NCI-H226 (cell line): Measurements from ENCODE around the gene ZNF583.

Experiments
- DNase-seq: peaks from one replicate; pipeline ENCODE4 v3.0.0-alpha.2; 2015

The ZNF583 gene

GRCh38 chr19:56403764-56404704 lies at the start of gene ZNF583:
Gene ZNF583, plus strand, starts transcription at chr19:56404332. Its CDS starts 2,783 bp downstream, at chr19:56407115.
- DNase-seq = peak; percentile 98

- no peak for DNase-seq
Observed at GRCh38 chr19:56355517-56355916, 48.6 kb upstream of the ZNF583 start.

- no peak for DNase-seq
Observed at GRCh38 chr19:56356944-56357343, 47.2 kb upstream of the ZNF583 start.

GRCh38 chr19:56360841-56361240 lies 43.3 kb upstream of the ZNF583 start:
- DNase-seq = no peak

- DNase-seq = no peak
Observed at GRCh38 chr19:56367829-56368711, 36.1 kb upstream of the ZNF583 start.

- DNase-seq = no peak
Observed at GRCh38 chr19:56369886-56370676, 34.1 kb upstream of the ZNF583 start.

GRCh38 chr19:56372281-56372680 lies 31.9 kb upstream of the ZNF583 start:
- DNase-seq = no peak

GRCh38 chr19:56377105-56377924 lies 26.8 kb upstream of the ZNF583 start:
- DNase-seq = peak; percentile 15

- peak; percentile 32 for DNase-seq
Observed at GRCh38 chr19:56383826-56384605, 20.1 kb upstream of the ZNF583 start.

- DNase-seq = peak; percentile 93
Observed at GRCh38 chr19:56393119-56394012, 10.8 kb upstream of the ZNF583 start, which contains the start of gene ZNF582. Gene ZNF582, minus strand, starts transcription at chr19:56393534. Its CDS starts 1,782 bp downstream, at chr19:56391752.

- DNase-seq = no peak
Observed at GRCh38 chr19:56398809-56399208, 5.3 kb upstream of the ZNF583 start.

GRCh38 chr19:56400485-56400884 lies 3.6 kb upstream of the ZNF583 start:
- no peak for DNase-seq

GRCh38 chr19:56403261-56403660 lies 871 bp upstream of the ZNF583 start:
- DNase-seq = peak; percentile 6

GRCh38 chr19:56404705-56405056 lies 549 bp downstream of the ZNF583 start:
- DNase-seq = no peak

- no peak for DNase-seq
Observed at GRCh38 chr19:56405062-56405461, 930 bp downstream of the ZNF583 start.

- DNase-seq = no peak
Observed at GRCh38 chr19:56423276-56423984, 19.3 kb downstream of the ZNF583 start.

- no peak for DNase-seq
Observed at GRCh38 chr19:56423985-56424353, 19.8 kb downstream of the ZNF583 start.

GRCh38 chr19:56441206-56441792 lies 37.2 kb downstream of the ZNF583 start:
- no peak for DNase-seq

GRCh38 chr19:56474308-56474707 lies 70.2 kb downstream of the ZNF583 start:
- no peak for DNase-seq
